22Rv1 (cell line): ENCODE measurements around the gene TEX22.
A peak's percentile ranks its signal among the peaks of the same experiment; 100 is the strongest.

Experiments used
- H3K27ac ChIP-seq: fragments of 450-650 bp; 2 replicates; pipeline ENCODE4 v1.5.1; 2017
- CTCF ChIP-seq: fragments of 450-650 bp; IDR thresholded peaks from 2 replicates; pipeline ENCODE4 v1.5.1; 2017; ENCODE audit warnings: mild to moderate bottlenecking
- ZFX ChIP-seq: fragments of 450-650 bp; IDR thresholded peaks from 2 replicates; pipeline ENCODE4 v1.6.1; 2017; ENCODE audit warnings: antibody characterized with exemption, borderline replicate concordance

The TEX22 gene

GRCh38 chr14:105395538-105395854 lies 2.8 kb upstream of the TEX22 start:
- no peak overlapping the region for H3K27ac ChIP-seq
- TF ChIP-seq CTCF (no peak), ZFX (no peak)

- peak overlapping the region; percentile 74 for H3K27ac ChIP-seq
- TF ChIP-seq CTCF (no peak), ZFX (no peak)
Observed at GRCh38 chr14:105397350-105397931, 897 bp upstream of the TEX22 start.

- TF ChIP-seq CTCF (no peak), ZFX (no peak)
- H3K27ac ChIP-seq: peak overlapping the region; percentile 74
Observed at GRCh38 chr14:105398726-105399465, 558 bp downstream of the TEX22 start.

GRCh38 chr14:105399466-105399775 lies 1.1 kb downstream of the TEX22 start:
- no peak for TF ChIP-seq CTCF
- TF ChIP-seq ZFX: no peak
- H3K27ac ChIP-seq: no peak overlapping the region; the same call in 1 of the 2 replicates

GRCh38 chr14:105400016-105400415 lies 1.7 kb downstream of the TEX22 start:
- TF ChIP-seq CTCF (no peak), ZFX (no peak)
- no peak overlapping the region for H3K27ac ChIP-seq

GRCh38 chr14:105401699-105402098 lies 3.4 kb downstream of the TEX22 start:
- no peak overlapping the region for H3K27ac ChIP-seq
- TF ChIP-seq CTCF (no peak), ZFX (no peak)

- TF ChIP-seq ZFX: no peak
- no peak for TF ChIP-seq CTCF
- H3K27ac ChIP-seq: no peak overlapping the region
Observed at GRCh38 chr14:105408592-105408991, 10.3 kb downstream of the TEX22 start.
